ENCODE results near the gene TNNT2.

Gene TNNT2

GRCh38 chr1:201360486-201360885 is 17.0 kb downstream of the TNNT2 start:
- Histone ChIP-seq H3K27me3 (ENCODE audit: control insufficient read depth in 5 of 5, insufficient read depth in 4 of 5, low read length in 5 of 5) (no peaks in the 10 kb centered on the region), H3K9ac (ENCODE audit: low read length in 5 of 5) (no peak overlapping the region), H3K4me1 (ENCODE audit: control insufficient read depth in 5 of 5, insufficient read depth in 5 of 5, low read length in 5 of 5) (peaks cover 0 to 18% (median 0%) of the 10 kb centered on the region in 5 donors), H3K9me3 (ENCODE audit: control insufficient read depth in 5 of 5, low read length in 5 of 5) (no peaks in the 10 kb centered on the region), H3K36me3 (ENCODE audit: control insufficient read depth in 5 of 5, insufficient read depth in 5 of 5, low read length in 5 of 5) (no peaks in the 10 kb centered on the region), H3K4me3 (ENCODE audit: low read depth in 1 of 5, low read length in 5 of 5) (no peak overlapping the region), H3K27ac (ENCODE audit: low read depth, low read length) (no peak overlapping the region)

GRCh38 chr1:201359873-201360210 is 17.6 kb downstream of the TNNT2 start:
- H3K27me3 ChIP-seq (ENCODE audit: control insufficient read depth in 5 of 5, insufficient read depth in 4 of 5, low read length in 5 of 5) = no peaks in the 10 kb centered on the region
- H3K36me3 ChIP-seq (ENCODE audit: control insufficient read depth in 5 of 5, insufficient read depth in 5 of 5, low read length in 5 of 5) = no peaks in the 10 kb centered on the region
- peaks cover 0 to 18% (median 0%) of the 10 kb centered on the region in 5 donors for H3K4me1 ChIP-seq (ENCODE audit: control insufficient read depth in 5 of 5, insufficient read depth in 5 of 5, low read length in 5 of 5)
- no peak overlapping the region for H3K4me3 ChIP-seq (ENCODE audit: low read depth in 1 of 5, low read length in 5 of 5)
- H3K9me3 ChIP-seq (ENCODE audit: control insufficient read depth in 5 of 5, low read length in 5 of 5) = no peaks in the 10 kb centered on the region
- no peak overlapping the region for H3K9ac ChIP-seq (ENCODE audit: low read length in 5 of 5)
- no peak overlapping the region for H3K27ac ChIP-seq (ENCODE audit: low read depth, low read length)

GRCh38 chr1:201359031-201359872 is 18.2 kb downstream of the TNNT2 start:
- H3K27me3 ChIP-seq (ENCODE audit: control insufficient read depth in 5 of 5, insufficient read depth in 4 of 5, low read length in 5 of 5) = peaks cover 0 to 2% (median 0%) of the 10 kb centered on the region in 5 donors
- no peaks in the 10 kb centered on the region for H3K9me3 ChIP-seq (ENCODE audit: control insufficient read depth in 5 of 5, low read length in 5 of 5)
- no peaks in the 10 kb centered on the region for H3K36me3 ChIP-seq (ENCODE audit: control insufficient read depth in 5 of 5, insufficient read depth in 5 of 5, low read length in 5 of 5)
- no peak overlapping the region for H3K9ac ChIP-seq (ENCODE audit: low read length in 5 of 5)
- H3K27ac ChIP-seq (ENCODE audit: low read depth, low read length) = no peak overlapping the region
- H3K4me1 ChIP-seq (ENCODE audit: control insufficient read depth in 5 of 5, insufficient read depth in 5 of 5, low read length in 5 of 5) = peaks cover 0 to 18% (median 0%) of the 10 kb centered on the region in 5 donors
- H3K4me3 ChIP-seq (ENCODE audit: low read depth in 1 of 5, low read length in 5 of 5) = no peak overlapping the region

- Histone ChIP-seq H3K4me3 (ENCODE audit: low read depth in 1 of 5, low read length in 5 of 5) (no peak overlapping the region), H3K27me3 (ENCODE audit: control insufficient read depth in 5 of 5, insufficient read depth in 4 of 5, low read length in 5 of 5) (peaks cover 0 to 7% (median 0%) of the 10 kb centered on the region in 5 donors), H3K27ac (ENCODE audit: low read depth, low read length) (no peak overlapping the region), H3K9me3 (ENCODE audit: control insufficient read depth in 5 of 5, low read length in 5 of 5) (no peaks in the 10 kb centered on the region), H3K36me3 (ENCODE audit: control insufficient read depth in 5 of 5, insufficient read depth in 5 of 5, low read length in 5 of 5) (no peaks in the 10 kb centered on the region), H3K9ac (ENCODE audit: low read length in 5 of 5) (no peak overlapping the region), H3K4me1 (ENCODE audit: control insufficient read depth in 5 of 5, insufficient read depth in 5 of 5, low read length in 5 of 5) (peaks cover 0 to 18% (median 0%) of the 10 kb centered on the region in 5 donors)
Measured at GRCh38 chr1:201358596-201358995, 18.9 kb downstream of the TNNT2 start.

GRCh38 chr1:201357636-201358348 is 19.7 kb downstream of the TNNT2 start:
- Histone ChIP-seq H3K9me3 (ENCODE audit: control insufficient read depth in 5 of 5, low read length in 5 of 5) (no peaks in the 10 kb centered on the region), H3K4me1 (ENCODE audit: control insufficient read depth in 5 of 5, insufficient read depth in 5 of 5, low read length in 5 of 5) (peaks cover 0 to 16% (median 0%) of the 10 kb centered on the region in 5 donors), H3K9ac (ENCODE audit: low read length in 5 of 5) (no peak overlapping the region), H3K4me3 (ENCODE audit: low read depth in 1 of 5, low read length in 5 of 5) (no peak overlapping the region), H3K36me3 (ENCODE audit: control insufficient read depth in 5 of 5, insufficient read depth in 5 of 5, low read length in 5 of 5) (no peaks in the 10 kb centered on the region), H3K27me3 (ENCODE audit: control insufficient read depth in 5 of 5, insufficient read depth in 4 of 5, low read length in 5 of 5) (peaks cover 0 to 14% (median 3%) of the 10 kb centered on the region in 5 donors), H3K27ac (ENCODE audit: low read depth, low read length) (no peak overlapping the region)

GRCh38 chr1:201357211-201357610 is 20.3 kb downstream of the TNNT2 start:
- no peaks in the 10 kb centered on the region for H3K9me3 ChIP-seq (ENCODE audit: control insufficient read depth in 5 of 5, low read length in 5 of 5)

GRCh38 chr1:201356701-201357100 is 20.8 kb downstream of the TNNT2 start:
- H3K4me1 ChIP-seq (ENCODE audit: control insufficient read depth in 5 of 5, insufficient read depth in 5 of 5, low read length in 5 of 5) = peaks cover 0 to 16% (median 0%) of the 10 kb centered on the region in 5 donors

More at GRCh38 chr1:201357211-201357610, 20.3 kb downstream of the TNNT2 start:
- Histone ChIP-seq H3K27ac (ENCODE audit: low read depth, low read length) (no peak overlapping the region), H3K36me3 (ENCODE audit: control insufficient read depth in 5 of 5, insufficient read depth in 5 of 5, low read length in 5 of 5) (no peaks in the 10 kb centered on the region), H3K9ac (ENCODE audit: low read length in 5 of 5) (no peak overlapping the region), H3K27me3 (ENCODE audit: control insufficient read depth in 5 of 5, insufficient read depth in 4 of 5, low read length in 5 of 5) (peaks cover 0 to 14% (median 4%) of the 10 kb centered on the region in 5 donors), H3K4me3 (ENCODE audit: low read depth in 1 of 5, low read length in 5 of 5) (no peak overlapping the region), H3K4me1 (ENCODE audit: control insufficient read depth in 5 of 5, insufficient read depth in 5 of 5, low read length in 5 of 5) (peaks cover 0 to 16% (median 0%) of the 10 kb centered on the region in 5 donors)

GRCh38 chr1:201356236-201356635 is 21.2 kb downstream of the TNNT2 start:
- H3K4me1 ChIP-seq (ENCODE audit: control insufficient read depth in 5 of 5, insufficient read depth in 5 of 5, low read length in 5 of 5) = peaks cover 0 to 16% (median 0%) of the 10 kb centered on the region in 5 donors
- H3K27ac ChIP-seq (ENCODE audit: low read depth, low read length) = no peak overlapping the region
- no peak overlapping the region for H3K4me3 ChIP-seq (ENCODE audit: low read depth in 1 of 5, low read length in 5 of 5)
- H3K9me3 ChIP-seq (ENCODE audit: control insufficient read depth in 5 of 5, low read length in 5 of 5) = no peaks in the 10 kb centered on the region
- H3K36me3 ChIP-seq (ENCODE audit: control insufficient read depth in 5 of 5, insufficient read depth in 5 of 5, low read length in 5 of 5) = no peaks in the 10 kb centered on the region
- no peak overlapping the region for H3K9ac ChIP-seq (ENCODE audit: low read length in 5 of 5)
- H3K27me3 ChIP-seq (ENCODE audit: control insufficient read depth in 5 of 5, insufficient read depth in 4 of 5, low read length in 5 of 5) = peaks cover 0 to 14% (median 4%) of the 10 kb centered on the region in 5 donors

More at GRCh38 chr1:201356701-201357100, 20.8 kb downstream of the TNNT2 start:
- no peak overlapping the region for H3K9ac ChIP-seq (ENCODE audit: low read length in 5 of 5)
- H3K36me3 ChIP-seq (ENCODE audit: control insufficient read depth in 5 of 5, insufficient read depth in 5 of 5, low read length in 5 of 5) = no peaks in the 10 kb centered on the region
- peaks cover 0 to 14% (median 4%) of the 10 kb centered on the region in 5 donors for H3K27me3 ChIP-seq (ENCODE audit: control insufficient read depth in 5 of 5, insufficient read depth in 4 of 5, low read length in 5 of 5)
- H3K9me3 ChIP-seq (ENCODE audit: control insufficient read depth in 5 of 5, low read length in 5 of 5) = no peaks in the 10 kb centered on the region
- no peak overlapping the region for H3K4me3 ChIP-seq (ENCODE audit: low read depth in 1 of 5, low read length in 5 of 5)
- no peak overlapping the region for H3K27ac ChIP-seq (ENCODE audit: low read depth, low read length)

- no peaks in the 10 kb centered on the region for H3K9me3 ChIP-seq (ENCODE audit: control insufficient read depth in 5 of 5, low read length in 5 of 5)
- H3K27me3 ChIP-seq (ENCODE audit: control insufficient read depth in 5 of 5, insufficient read depth in 4 of 5, low read length in 5 of 5) = peaks cover 0 to 14% (median 4%) of the 10 kb centered on the region in 5 donors
- H3K27ac ChIP-seq (ENCODE audit: low read depth, low read length) = no peak overlapping the region
- H3K4me1 ChIP-seq (ENCODE audit: control insufficient read depth in 5 of 5, insufficient read depth in 5 of 5, low read length in 5 of 5) = peaks cover 0 to 16% (median 0%) of the 10 kb centered on the region in 5 donors
- no peaks in the 10 kb centered on the region for H3K36me3 ChIP-seq (ENCODE audit: control insufficient read depth in 5 of 5, insufficient read depth in 5 of 5, low read length in 5 of 5)
- H3K4me3 ChIP-seq (ENCODE audit: low read depth in 1 of 5, low read length in 5 of 5) = no peak overlapping the region
- H3K9ac ChIP-seq (ENCODE audit: low read length in 5 of 5) = no peak overlapping the region
Measured at GRCh38 chr1:201355471-201355870, 22.0 kb downstream of the TNNT2 start.

GRCh38 chr1:201354901-201355295 is 22.6 kb downstream of the TNNT2 start:
- Histone ChIP-seq H3K4me1 (ENCODE audit: control insufficient read depth in 5 of 5, insufficient read depth in 5 of 5, low read length in 5 of 5) (peaks cover 0 to 16% (median 0%) of the 10 kb centered on the region in 5 donors), H3K27ac (ENCODE audit: low read depth, low read length) (no peak overlapping the region), H3K9ac (ENCODE audit: low read length in 5 of 5) (no peak overlapping the region), H3K4me3 (ENCODE audit: low read depth in 1 of 5, low read length in 5 of 5) (no peak overlapping the region), H3K9me3 (ENCODE audit: control insufficient read depth in 5 of 5, low read length in 5 of 5) (no peaks in the 10 kb centered on the region), H3K36me3 (ENCODE audit: control insufficient read depth in 5 of 5, insufficient read depth in 5 of 5, low read length in 5 of 5) (no peaks in the 10 kb centered on the region), H3K27me3 (ENCODE audit: control insufficient read depth in 5 of 5, insufficient read depth in 4 of 5, low read length in 5 of 5) (peaks cover 0 to 14% (median 4%) of the 10 kb centered on the region in 5 donors)
